GM12874 (cell line): ENCODE data around the gene MAT2A.

ENCODE experiments used
- CTCF ChIP-seq: IDR thresholded peaks from 2 replicates; pipeline ENCODE4 v1.5.1; 2011; ENCODE audit warnings: low read depth, mild to moderate bottlenecking, control low read depth, low read length, moderate library complexity; ENCODE audit not compliant: insufficient read depth

The MAT2A gene

GRCh38 chr2:85527787-85528186 is 11.2 kb upstream of the MAT2A start:
- TF ChIP-seq CTCF, result no peak

- TF ChIP-seq CTCF, result no peak
Measured at GRCh38 chr2:85528355-85528754, 10.6 kb upstream of the MAT2A start.

GRCh38 chr2:85529809-85530208 is 9.2 kb upstream of the MAT2A start:
- no peak for TF ChIP-seq CTCF

- TF ChIP-seq CTCF, result no peak
Measured at GRCh38 chr2:85531589-85531988, 7.4 kb upstream of the MAT2A start.

GRCh38 chr2:85534099-85534498 is 4.9 kb upstream of the MAT2A start:
- no peak for TF ChIP-seq CTCF

GRCh38 chr2:85534881-85535280 is 4.1 kb upstream of the MAT2A start:
- TF ChIP-seq CTCF, result no peak

GRCh38 chr2:85536479-85536878 is 2.5 kb upstream of the MAT2A start:
- no peak for TF ChIP-seq CTCF
